HG03280 (cell line): ENCODE data around the gene FRMPD4.

Source experiments
- ATAC-seq: cut with Tn5 transposase; IDR thresholded peaks from one replicate; pipeline ENCODE4 v1.9.1; 2021; ENCODE audit warnings: mild to moderate bottlenecking, moderate library complexity; ENCODE audit not compliant: unreplicated experiment

FRMPD4 gene

DNA sequence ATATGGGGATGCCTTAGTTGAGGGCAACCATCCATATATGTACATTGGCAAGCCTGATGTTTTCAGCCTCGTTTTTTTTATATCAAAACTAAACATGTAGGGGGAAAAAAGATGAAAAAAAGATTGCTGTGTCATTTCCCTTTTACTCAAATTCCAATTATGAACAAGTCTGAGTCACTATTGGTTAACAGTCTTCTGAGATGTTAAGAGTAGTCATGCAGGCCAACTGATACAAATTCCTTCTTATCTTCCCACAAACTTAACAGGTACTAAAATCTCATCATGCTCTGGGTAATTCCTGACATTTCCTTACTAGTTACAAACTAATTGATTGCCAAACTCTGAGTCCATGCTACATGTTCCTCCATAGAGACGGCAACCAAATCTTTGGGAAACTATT lies 222.1 kb downstream of the FRMPD4 start:
- ATAC-seq: no peak

DNA sequence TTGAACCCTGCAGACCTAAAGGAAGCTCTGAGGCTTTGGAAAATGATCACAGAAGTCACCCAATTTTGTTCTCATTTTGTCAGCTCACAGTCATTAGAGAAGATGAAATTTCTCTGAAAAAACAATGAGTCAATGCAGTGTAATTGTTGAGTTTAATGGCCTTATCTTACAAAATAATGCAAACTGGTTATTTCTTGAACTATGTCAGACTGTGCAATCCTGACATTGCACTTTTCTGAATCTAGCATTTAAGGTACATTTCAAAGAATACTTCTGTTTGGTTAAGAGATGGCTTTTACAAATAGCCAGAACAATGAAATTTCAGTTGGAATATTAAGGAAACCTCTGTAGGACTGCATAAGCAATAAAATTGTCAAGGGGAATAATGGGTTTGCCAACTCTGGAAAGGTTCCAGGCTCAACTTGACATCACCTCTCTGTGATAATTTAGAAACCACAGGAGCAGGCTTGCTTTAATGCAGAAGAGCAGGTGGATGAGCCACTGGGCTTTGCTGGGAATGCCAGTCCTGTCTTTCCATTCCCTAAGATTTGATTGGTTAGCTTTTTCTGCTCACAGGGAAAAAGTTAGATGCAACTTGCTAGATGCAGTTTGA lies 222.8 kb downstream of the FRMPD4 start:
- ATAC-seq: no peak

DNA sequence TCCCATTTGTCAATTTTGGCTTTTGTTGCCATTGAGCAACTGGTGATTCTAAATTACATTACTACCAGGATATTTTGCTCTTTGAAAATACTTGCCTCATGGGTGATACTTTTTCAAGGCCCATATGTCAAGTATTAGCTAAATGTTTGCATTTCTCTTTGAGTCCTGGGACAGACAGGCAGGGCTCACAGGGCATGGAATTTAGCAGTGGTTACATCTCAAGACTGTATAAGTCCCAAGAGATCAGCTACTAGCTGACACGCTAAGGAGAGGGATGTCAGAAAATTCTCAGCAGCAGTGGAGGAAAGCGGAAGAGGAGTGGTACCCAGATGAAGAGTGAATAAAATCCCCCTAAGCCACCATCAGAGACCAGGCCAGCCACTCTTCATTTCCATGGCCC lies 224.9 kb downstream of the FRMPD4 start:
- no peak for ATAC-seq

DNA sequence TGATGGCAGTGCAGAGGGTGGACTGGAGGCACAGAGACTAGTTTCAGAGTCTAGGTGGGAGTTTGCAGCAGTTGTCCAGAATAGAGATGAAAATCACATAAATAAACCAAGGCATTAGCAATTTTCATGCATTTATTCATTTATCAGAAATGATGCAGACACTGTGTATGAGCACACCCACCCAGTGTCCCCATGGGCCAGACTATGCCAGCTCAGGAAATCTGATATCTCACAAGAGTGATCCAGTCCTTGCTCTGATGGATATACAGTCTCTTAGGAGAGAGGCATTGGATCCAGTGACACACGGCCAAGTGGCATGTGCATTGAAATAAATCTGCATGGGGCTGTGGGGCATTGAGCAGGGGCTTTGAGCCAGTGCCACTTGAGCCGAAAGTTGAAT lies 228.2 kb downstream of the FRMPD4 start:
- ATAC-seq: no peak

DNA sequence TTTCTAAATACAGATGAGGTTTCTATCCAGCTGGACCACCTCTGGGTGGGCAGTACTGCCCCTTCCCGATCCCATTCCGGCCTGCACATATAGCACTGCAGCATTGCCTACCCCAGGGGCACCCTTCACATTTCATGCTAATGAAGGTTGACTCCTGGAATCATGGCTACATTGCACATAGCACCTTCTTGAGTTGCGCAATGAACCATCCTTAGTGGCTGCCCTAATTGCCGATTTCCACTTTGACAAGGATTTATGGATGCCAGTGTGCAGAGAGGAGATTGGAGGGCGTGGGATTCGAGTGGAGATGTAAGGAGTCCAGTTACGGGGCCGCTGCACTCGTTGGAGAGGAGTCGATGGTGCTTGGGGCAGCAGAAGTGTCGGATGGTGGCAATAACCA lies 229.0 kb downstream of the FRMPD4 start:
- ATAC-seq: no peak

DNA sequence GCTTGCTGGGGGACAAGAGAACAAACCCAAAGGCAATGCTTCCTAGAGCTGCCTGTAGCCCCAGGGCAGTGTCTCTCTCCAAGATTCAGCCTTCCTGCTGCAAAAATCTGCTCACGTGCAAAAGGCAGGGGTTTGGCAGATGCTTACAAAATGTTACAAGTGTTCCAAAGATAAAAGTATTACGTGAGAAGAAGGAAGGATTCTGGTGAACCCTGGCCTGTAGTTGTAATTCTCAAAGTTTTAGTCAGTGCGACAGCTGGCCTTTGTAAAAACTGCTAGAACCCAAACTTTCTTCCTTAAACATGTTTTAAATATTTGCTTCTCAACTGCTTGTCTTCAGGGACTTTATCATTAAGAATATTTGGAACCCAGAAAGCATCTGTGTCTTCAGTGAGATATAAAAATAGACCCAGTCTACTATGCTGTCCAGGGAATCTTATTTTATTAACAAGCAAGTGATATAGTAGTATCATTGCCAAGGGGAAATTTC lies 232.3 kb downstream of the FRMPD4 start:
- ATAC-seq: no peak

DNA sequence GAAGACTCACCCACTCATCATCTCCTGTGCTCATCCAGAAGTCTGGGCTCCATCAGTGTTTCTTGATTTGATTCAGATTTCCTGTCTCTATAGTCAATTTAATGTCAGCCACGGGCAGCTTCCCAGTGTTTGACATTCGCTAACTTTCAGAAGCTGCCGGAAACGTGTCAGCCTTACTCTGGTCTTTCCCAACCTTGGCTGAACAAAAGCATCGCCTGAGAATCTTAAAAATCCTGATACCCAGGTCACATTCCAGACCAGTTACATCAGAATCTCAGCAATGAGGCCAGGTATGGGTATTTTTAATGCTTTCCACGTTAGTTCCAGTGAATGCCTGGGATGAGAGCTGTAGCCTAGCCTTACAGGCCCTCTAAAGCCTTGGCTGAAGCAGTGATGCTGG lies 233.8 kb downstream of the FRMPD4 start:
- no peak for ATAC-seq

DNA sequence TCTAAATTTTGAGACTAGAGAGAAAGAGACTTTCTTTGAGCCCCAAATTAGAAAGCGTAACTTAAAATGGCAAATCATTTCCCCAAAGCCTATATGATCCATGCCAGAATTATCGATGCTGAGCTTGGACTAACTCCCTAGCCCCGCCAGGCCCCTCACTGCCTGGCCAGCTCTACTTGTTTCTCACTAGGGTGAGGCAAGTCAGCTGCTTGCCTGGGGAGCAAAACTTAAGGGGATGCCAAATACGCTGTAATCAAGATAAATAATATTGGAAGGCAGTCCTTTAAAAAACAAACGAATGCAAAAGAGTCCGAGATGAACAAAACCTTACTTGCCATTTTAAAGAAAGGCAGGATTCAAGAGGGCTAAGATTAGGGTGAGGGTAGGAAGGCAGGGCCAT lies 236.0 kb downstream of the FRMPD4 start:
- ATAC-seq: no peak

DNA sequence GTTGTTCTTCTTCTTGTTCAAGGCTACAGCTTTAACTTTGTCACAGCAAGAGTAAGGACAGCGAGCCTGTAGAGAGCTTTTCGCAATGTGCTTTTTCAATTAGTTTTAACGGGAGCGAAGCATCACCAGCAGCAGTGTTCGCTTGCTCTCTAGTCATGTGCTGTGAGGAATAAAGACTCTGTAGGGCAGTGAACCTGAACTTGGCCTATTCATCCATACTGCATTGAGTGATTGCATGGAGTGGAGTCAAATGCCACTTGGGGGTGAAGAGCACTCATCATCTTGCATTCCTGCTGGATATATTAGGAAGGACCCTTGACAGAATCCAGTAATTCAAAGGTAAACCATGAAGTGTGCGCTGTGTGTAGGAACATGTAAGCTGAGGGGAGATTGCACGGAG lies 240.0 kb downstream of the FRMPD4 start:
- no peak for ATAC-seq

DNA sequence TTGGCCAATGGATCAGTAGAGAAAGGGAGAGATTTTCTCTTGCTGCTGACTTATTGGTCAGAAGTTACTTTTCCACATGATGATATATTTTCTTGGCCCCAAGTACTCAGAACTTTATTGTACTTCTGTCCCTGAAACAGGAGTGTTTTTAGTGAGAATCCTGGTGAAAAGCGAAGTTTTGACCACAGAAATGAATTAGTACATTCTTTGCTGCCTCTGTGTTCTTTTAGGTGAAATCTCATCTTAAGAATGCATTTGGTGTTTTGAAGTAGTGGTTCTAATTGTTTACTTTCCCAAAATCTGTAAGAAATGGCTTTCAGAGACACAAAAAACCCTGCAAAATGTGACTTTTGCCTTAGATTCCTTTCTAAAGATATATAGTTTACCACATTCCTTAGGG lies 240.4 kb downstream of the FRMPD4 start:
- ATAC-seq: no peak

DNA sequence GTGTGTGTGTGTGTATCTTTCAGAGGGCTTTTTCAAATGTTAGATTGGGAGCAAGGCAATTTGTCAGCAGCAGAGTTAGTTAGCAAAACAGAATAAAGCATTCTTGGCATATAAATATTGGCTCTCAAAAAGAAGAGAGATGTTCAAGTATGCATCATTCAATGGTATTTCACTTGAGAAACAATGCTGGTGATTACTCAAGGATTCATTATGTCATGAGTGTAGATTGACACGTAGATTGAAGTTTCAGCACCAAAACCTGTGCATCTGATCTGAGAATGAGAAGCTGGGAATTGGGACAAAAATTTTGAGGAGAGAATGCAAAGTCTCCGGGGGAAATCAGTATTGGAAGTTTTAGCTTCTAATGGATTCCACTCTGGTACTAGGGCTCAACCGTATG lies 241.4 kb downstream of the FRMPD4 start:
- no peak for ATAC-seq

DNA sequence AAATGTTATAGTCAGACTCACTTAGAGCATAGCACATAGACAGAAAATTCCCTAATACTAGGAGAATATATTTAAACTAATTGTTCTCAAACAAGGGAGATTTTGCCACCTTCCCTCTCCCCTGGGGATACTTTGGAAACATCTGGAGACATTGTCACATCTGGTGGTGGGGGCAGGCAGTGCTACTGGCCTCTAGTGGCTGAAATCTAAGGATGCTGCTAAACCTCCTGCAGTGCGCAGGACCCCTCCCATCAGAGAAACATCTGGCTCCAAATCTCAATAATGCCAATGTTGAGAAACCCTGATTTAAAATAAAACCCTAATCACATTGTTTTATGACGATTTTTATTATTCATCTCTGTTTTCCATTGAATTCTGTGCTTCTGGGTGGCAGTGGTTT lies 244.9 kb downstream of the FRMPD4 start:
- no peak for ATAC-seq

DNA sequence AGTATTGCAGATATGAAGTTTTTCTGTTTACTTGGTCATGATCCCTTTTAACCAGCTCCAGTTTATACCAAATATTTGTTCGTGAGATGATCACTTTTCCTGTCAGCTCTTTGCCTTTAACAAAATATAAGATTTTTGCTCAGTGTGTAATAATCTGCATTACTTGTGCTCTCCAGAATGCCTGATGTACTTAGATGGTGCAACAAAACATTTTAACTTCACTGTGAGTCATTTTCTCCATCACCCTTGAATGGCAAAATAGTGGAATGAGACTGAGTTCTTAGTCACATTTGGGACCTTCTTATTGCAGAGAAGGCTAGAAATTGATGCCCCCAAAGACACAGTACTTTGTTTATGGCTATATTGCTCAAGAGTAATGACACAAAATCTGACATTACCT lies 252.0 kb downstream of the FRMPD4 start:
- ATAC-seq: no peak

DNA sequence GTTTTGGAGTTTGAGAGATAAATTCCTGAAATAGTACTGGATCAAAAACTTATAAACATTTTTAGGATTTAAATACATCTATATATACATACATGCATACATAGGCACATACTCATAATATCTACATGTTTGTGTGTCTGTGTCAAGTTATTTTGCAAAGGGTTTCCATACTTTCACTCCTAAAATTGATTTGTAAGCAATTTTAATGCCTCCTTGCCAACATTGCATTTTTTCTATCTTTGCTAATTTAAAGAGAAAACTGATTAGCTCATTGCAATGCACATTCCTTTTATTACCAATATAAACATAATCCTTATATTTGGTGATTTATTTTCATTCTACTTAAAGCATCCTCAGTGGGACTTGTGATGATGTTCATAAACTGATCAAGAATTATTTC lies 258.3 kb downstream of the FRMPD4 start:
- ATAC-seq: no peak

DNA sequence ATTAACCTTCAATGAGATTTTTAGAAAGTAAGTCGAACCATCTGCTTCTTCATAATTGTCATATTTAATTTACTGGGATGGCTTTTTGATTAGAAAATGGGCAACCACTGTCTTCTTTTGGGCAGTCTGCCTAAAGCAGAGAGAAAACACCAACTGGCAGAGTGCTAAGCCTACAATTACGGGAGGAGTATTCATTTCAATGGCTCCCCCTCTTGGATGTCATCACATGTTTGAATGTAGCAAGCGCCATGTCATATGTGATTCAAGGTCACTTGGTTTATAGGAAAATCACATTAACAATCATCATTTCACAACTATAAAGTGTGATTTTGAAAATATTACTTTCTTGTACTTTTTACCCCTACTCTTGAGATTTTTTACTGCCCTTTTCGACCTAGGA lies 261.9 kb downstream of the FRMPD4 start:
- ATAC-seq: no peak

DNA sequence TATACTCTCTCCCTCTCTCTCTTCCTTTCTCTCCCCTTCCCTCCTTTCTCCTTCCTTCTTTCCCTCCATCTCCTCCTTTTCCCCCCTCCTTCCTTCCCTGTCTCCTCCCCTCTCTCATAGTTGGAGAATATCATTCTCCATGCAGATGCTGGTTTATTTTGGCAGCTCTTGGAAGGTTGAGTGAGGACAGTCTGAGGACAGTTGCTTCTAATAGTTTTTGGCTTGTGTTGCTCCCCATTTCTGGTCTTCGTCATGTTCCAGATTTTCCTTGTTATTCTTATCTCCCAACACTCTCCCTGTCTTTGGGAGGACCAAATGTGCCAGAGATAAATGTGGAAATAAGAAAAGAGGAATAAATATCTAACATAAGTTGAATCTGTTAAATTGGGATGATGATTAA lies 263.0 kb downstream of the FRMPD4 start:
- no peak for ATAC-seq

DNA sequence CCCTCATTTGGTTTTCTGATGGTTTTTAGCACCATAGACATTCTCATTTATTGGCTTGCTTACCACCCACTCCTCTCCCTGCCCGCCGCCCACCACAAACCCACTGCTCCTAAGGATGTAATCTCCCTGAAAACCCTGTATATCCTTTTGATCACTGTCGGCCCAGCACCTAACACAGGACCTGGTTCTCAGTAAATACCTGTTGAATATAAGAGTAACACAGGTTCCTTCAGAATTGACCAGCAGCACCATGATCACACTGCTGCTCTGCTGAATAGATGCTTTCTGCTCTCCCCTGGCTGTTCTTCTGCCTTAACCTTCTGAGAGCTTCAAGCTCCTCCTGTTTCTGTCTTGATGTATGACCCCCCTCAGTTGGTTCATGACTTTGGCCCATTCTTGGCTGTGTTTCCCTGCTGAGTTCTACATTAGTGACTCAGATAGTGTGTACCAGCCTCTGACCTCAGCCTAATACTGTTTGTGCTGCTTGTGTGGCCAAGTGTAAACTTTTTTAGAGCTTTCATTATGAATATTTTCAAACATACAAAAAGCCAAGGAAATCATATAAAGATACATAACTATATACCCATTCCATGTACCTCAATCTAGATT lies 265.3 kb downstream of the FRMPD4 start:
- ATAC-seq: no peak

DNA sequence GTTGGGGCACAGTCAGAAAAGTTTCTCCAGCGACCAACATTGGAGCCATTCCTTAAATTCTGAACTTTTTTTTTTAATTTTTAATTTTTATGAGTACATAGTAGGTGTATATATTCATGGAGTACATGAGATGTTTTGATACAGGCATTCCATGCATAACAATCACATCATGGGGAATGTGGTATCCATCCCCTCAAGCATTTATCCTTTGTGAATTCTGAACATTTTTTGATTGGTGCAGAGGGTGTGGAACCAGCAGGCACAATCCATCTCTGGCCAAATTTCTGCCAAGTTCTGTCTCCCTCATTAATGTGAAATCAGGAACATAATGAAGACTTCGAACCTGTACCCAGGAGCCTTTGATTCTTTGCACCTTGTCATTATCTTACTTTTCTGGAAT lies 267.0 kb downstream of the FRMPD4 start:
- no peak for ATAC-seq

DNA sequence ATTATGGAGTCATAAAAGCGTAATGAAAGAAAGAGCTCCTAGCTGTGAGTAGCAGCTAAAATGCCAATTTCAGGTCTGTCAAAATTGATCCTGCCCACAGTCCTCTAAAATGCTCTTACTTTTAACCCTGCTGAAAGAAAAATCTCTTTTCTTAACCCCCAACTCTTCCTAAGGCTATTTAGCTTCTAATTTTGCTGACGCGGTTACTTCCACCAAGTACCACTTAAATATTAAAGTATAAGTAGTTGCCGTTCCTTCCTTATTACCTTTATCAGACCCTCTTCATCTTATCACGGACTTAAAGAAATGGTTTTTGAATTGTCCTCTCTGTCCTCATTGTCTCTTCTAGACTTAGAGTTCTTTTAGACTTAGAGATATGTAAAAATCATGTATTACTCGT lies 272.2 kb downstream of the FRMPD4 start:
- ATAC-seq: no peak

DNA sequence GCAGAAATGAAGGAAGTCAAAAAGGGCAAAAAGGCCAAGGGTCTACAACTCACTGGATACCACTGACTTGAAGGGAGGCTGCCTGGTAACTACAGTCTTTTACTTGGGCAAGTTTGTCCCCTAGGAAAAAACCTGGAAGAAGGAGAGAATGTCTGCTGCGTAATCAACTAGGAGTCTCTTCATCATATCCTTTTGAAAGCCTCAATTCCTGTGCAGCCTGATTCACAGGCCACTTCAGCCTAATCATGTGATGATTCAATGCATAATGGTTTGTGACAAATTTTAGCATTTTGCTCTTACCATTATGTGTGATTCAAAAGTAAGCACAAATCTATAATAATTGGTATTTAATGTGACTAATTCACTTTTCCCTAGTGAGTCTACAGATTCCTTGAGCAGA lies 273.6 kb downstream of the FRMPD4 start:
- ATAC-seq: no peak

DNA sequence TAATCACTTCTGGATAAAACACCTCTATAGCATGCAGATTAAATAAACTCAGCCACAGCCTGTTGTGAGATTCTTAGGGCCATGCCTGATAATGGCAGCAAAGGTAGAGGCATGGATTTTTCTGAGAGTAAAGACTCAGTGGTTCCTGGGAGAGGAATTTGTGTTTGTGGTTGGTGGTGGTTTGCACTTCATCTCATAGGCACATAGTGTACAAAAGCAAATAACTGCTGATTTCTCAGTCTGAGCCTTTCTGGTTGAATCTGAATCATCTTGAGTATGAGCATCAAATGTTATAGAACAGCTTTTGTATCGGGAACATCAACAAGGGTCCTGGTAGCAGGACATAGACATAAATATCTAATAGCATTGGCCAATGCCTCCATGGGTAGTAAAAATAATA lies 274.3 kb downstream of the FRMPD4 start:
- ATAC-seq: no peak

DNA sequence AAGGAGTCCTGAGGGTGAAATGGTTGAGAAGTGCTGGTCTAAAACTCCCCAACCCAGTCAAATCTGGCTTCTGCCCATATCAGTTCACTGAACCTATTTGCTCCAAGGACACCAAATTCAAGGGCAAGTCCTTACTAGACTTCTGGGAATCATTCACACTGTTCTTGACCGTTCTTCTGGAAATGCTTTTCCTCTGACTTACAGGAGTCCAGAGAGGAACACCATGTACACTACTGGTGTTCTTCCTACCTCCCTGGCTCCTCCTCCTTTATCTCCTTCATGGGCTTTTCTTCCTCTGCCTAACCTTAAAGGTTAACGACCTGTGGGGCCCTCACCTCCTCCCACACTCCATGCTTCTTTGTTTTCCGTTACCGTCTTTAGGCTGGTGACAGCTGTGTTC lies 281.3 kb downstream of the FRMPD4 start:
- no peak for ATAC-seq

DNA sequence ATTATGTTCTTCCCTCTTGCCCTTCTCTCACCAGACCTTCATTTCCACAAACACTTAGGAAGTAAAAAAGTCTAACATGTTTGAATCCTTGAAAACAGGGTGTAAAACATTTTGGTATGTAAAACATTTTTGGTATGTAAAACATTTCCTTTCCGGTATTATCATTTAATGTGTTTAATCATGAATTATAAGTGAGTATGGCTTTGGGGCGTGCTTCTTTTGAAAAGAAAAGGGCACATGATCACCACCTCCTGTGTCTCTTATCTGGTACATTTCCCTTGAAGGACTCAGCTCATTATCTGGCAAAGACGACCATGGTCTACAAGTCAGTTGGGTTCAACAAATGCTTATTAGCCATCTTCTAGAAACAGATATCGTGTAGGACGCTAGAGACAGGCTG lies 283.6 kb downstream of the FRMPD4 start:
- no peak for ATAC-seq
